ENCODE results near the gene GSTA2. TPM values are rescaled to one million over a fixed set of nuclear protein-coding genes. Genes with fewer than 3 reads are reported as not detected.

GSTA2 gene
- total RNA-seq, 4 donors from 2014 or later: not detected

DNA sequence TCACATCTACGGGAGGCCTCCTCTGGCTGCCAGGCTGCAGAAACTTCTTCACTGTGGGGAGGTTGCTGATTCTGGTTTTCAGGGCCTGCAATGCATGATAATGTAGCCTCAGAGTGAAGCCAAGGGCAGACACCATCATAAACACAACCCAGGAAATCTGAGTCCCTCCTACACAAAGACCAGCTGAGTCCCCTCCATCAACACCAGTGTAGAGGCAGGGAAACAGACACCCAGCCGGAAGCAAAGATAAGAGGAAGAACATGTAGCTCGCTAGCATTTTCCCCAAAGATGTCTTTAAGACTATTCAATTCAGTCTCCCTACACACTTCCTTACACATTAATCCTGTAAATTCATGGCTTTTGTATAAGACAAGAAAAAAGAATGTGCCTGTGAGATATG is 23.6 kb downstream of the GSTA2 start:
- Histone ChIP-seq H3K4me1 (no peaks in the 10 kb centered on the region), H3K36me3 (no peaks in the 10 kb centered on the region), H3K9me3 (no peaks in the 10 kb centered on the region), H3K4me3 (no peak overlapping the region), H3K27ac (no peak overlapping the region), H3K27me3 (no peaks in the 10 kb centered on the region)
- intact Hi-C loops (cut with DNase I; ENCODE audit: low total_unique reads): no loop called here
- ATAC-seq: no peak
- TF ChIP-seq CTCF (IDR thresholded peaks at IDR 0.05 in 4 of 5, conservative IDR thresholded peaks at IDR 0.05 in 1 of 5) (no peak), POLR2A (IDR thresholded peaks at IDR 0.05) (no peak)
- in situ Hi-C loops (cut with MboI; ENCODE audit: low sequenced_read_pairs in 4 of 4): no loop called here
- no peak for DNase-seq

GRCh38 chr6:52739134-52739533 is 24.1 kb downstream of the GSTA2 start:
- no peaks in the 10 kb centered on the region for H3K4me1 ChIP-seq
- intact Hi-C loops (cut with DNase I; ENCODE audit: low total_unique reads): no loop called here
- H3K36me3 ChIP-seq: no peaks in the 10 kb centered on the region
- H3K4me3 ChIP-seq: no peak overlapping the region
- TF ChIP-seq POLR2A (IDR thresholded peaks at IDR 0.05): no peak
- no peak for TF ChIP-seq CTCF (IDR thresholded peaks at IDR 0.05 in 4 of 5, conservative IDR thresholded peaks at IDR 0.05 in 1 of 5)
- DNase-seq (no peak), ATAC-seq (no peak)
- H3K9me3 ChIP-seq: no peaks in the 10 kb centered on the region
- H3K27me3 ChIP-seq: no peaks in the 10 kb centered on the region
- H3K27ac ChIP-seq: no peak overlapping the region
- in situ Hi-C loops (cut with MboI; ENCODE audit: low sequenced_read_pairs in 4 of 4): no loop called here

GRCh38 chr6:52736145-52736544 is 27.1 kb downstream of the GSTA2 start:
- DNase-seq (no peak), ATAC-seq (no peak)
- Histone ChIP-seq H3K4me3 (no peak overlapping the region), H3K27ac (no peak overlapping the region), H3K36me3 (no peaks in the 10 kb centered on the region), H3K4me1 (no peaks in the 10 kb centered on the region), H3K27me3 (no peaks in the 10 kb centered on the region), H3K9me3 (no peaks in the 10 kb centered on the region)
- TF ChIP-seq POLR2A (IDR thresholded peaks at IDR 0.05): no peak
- TF ChIP-seq CTCF (IDR thresholded peaks at IDR 0.05 in 4 of 5, conservative IDR thresholded peaks at IDR 0.05 in 1 of 5): no peak
- intact Hi-C loops (cut with DNase I; ENCODE audit: low total_unique reads): no loop called here
- in situ Hi-C loops (cut with MboI; ENCODE audit: low sequenced_read_pairs in 4 of 4): no loop called here

DNA sequence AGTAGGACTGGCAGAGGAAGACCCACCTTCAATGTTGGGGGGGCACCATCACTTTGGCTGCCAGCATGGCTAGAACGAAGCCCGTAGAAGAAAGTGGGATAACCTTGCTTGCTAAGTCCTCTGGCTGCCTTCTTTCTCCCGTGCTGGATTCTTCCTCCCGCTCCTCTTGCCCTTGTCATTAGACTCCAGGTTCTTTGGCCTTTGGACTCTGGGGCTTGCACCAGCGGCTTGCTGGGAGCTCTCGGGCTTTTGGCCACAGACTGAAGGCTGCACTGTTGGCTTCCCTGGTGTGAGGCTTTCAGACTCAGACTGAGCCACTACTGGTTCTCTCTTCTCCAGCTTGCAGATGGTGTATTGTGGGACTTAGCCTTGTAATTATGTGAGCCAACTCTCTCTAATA is 28.2 kb downstream of the GSTA2 start:
- Histone ChIP-seq H3K9me3 (no peaks in the 10 kb centered on the region), H3K4me1 (no peaks in the 10 kb centered on the region), H3K27me3 (no peaks in the 10 kb centered on the region), H3K27ac (no peak overlapping the region), H3K36me3 (no peaks in the 10 kb centered on the region), H3K4me3 (no peak overlapping the region)
- intact Hi-C loops (cut with DNase I; ENCODE audit: low total_unique reads): no loop called here
- ATAC-seq (no peak), DNase-seq (no peak)
- no peak for TF ChIP-seq CTCF (IDR thresholded peaks at IDR 0.05 in 4 of 5, conservative IDR thresholded peaks at IDR 0.05 in 1 of 5)
- no peak for TF ChIP-seq POLR2A (IDR thresholded peaks at IDR 0.05)
- in situ Hi-C loops (cut with MboI; ENCODE audit: low sequenced_read_pairs in 4 of 4): no loop called here

GRCh38 chr6:52734072-52734471 is 29.2 kb downstream of the GSTA2 start:
- Histone ChIP-seq H3K4me3 (no peak overlapping the region), H3K4me1 (no peaks in the 10 kb centered on the region), H3K9me3 (no peaks in the 10 kb centered on the region), H3K36me3 (no peaks in the 10 kb centered on the region), H3K27ac (no peak overlapping the region), H3K27me3 (no peaks in the 10 kb centered on the region)
- in situ Hi-C loops (cut with MboI; ENCODE audit: low sequenced_read_pairs in 4 of 4) (no loop called here), intact Hi-C loops (cut with DNase I; ENCODE audit: low total_unique reads) (no loop called here)
- DNase-seq: no peak
- ATAC-seq: no peak
- TF ChIP-seq POLR2A (IDR thresholded peaks at IDR 0.05) (no peak), CTCF (IDR thresholded peaks at IDR 0.05 in 4 of 5, conservative IDR thresholded peaks at IDR 0.05 in 1 of 5) (no peak)

Data from gastrocnemius medialis (tissue), 4 donors.